LNCaP clone FGC (cell line): ENCODE data around the gene OPRL1.

Experiments used
- DNase-seq: peaks from one replicate; pipeline ENCODE4 v3.0.0-alpha.2; 2011; ENCODE audit warnings: low read depth
- H3K4me3 ChIP-seq: 2 replicates; pipeline ENCODE4 v1.5.1; 2011; ENCODE audit warnings: mild to moderate bottlenecking, low read depth, low read length, control low read depth
- TF ChIP-seq, protein P1 (sequence below): IDR thresholded peaks from 2 replicates; pipeline ENCODE4 v1.5.1; 2012; ENCODE audit warnings: mild to moderate bottlenecking; ENCODE audit not compliant: control insufficient read depth, insufficient read depth; ENCODE audit errors: extremely low read depth

The OPRL1 gene

DNA sequence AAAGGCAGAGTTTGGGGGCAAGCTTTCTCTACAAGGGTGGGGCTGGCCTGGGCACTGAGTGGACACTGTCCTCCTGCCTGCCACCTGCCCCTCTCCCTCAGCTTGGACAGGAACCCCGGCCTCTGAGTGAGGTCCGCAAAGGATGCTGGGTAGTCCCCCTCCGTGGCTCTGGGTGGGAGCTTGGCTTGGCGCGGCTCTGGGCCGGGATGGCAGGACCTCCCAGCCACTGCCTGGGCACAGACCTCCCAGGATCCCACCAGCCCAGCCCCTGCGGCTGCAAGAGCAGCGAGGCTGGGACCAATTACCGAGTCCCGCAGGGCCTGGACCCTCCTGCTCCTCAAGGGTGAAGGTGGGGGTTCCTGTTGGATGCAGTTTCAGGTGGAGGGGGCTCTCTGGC, 27.6 kb upstream of the OPRL1 start:
- TF ChIP-seq, protein P1, sequence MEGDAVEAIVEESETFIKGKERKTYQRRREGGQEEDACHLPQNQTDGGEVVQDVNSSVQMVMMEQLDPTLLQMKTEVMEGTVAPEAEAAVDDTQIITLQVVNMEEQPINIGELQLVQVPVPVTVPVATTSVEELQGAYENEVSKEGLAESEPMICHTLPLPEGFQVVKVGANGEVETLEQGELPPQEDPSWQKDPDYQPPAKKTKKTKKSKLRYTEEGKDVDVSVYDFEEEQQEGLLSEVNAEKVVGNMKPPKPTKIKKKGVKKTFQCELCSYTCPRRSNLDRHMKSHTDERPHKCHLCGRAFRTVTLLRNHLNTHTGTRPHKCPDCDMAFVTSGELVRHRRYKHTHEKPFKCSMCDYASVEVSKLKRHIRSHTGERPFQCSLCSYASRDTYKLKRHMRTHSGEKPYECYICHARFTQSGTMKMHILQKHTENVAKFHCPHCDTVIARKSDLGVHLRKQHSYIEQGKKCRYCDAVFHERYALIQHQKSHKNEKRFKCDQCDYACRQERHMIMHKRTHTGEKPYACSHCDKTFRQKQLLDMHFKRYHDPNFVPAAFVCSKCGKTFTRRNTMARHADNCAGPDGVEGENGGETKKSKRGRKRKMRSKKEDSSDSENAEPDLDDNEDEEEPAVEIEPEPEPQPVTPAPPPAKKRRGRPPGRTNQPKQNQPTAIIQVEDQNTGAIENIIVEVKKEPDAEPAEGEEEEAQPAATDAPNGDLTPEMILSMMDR = no peak
- H3K4me3 ChIP-seq = no peak overlapping the region
- no peak for DNase-seq

GRCh38 chr20:64052987-64053840, 26.7 kb upstream of the OPRL1 start:
- no peak overlapping the region for H3K4me3 ChIP-seq
- DNase-seq = no peak
- TF ChIP-seq, protein P1 = no peak

- no peak for DNase-seq
- H3K4me3 ChIP-seq = no peak overlapping the region
- TF ChIP-seq, protein P1 = no peak
Measured at GRCh38 chr20:64053841-64054661, 25.8 kb upstream of the OPRL1 start.

DNA sequence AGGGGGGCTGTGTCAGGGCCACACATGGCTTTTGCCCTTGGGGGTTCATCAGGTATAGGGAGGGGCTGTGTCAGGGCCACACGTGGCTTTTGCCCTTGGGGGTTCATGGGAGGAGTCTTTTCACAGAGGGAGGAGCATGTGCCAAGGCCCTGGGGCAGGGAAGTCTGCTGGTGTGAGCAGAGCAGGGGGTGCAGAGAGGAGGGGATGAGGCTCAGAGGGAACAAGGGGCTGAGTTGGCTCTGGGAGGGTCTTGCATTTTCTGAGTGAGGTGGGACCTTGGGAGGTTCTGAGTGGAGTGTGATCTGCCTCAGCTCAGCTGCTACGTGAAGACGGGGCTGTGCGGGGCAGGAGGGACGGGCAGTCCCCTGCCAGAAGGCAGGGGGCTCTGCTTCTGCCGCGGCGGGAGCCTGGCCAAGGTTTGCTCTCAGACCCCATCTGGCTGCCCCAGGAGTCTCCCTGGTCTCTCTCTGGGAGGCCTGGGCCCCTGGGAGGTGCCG, 24.4 kb upstream of the OPRL1 start:
- TF ChIP-seq, protein P1 = no peak
- no peak for DNase-seq
- H3K4me3 ChIP-seq = no peak overlapping the region

- DNase-seq = no peak
- H3K4me3 ChIP-seq = no peak overlapping the region
- TF ChIP-seq, protein P1 = no peak
Measured at GRCh38 chr20:64055893-64056638, 23.8 kb upstream of the OPRL1 start.

DNA sequence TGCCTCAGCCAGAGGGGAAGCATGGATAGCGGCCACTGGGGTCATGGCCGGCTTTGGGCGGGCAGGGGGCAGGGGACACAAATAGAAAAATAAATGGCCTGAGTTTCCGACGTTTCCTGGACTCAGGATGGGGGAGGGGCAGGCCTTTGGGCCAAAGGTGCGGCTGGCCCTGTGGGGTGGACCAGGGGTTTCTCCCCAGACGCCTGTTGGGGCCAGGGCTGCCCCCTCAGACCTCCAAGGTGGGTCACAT, 23.3 kb upstream of the OPRL1 start:
- no peak overlapping the region for H3K4me3 ChIP-seq
- TF ChIP-seq, protein P1 = no peak
- no peak for DNase-seq
